ENCODE data around the gene GPR85.

Gene GPR85

DNA sequence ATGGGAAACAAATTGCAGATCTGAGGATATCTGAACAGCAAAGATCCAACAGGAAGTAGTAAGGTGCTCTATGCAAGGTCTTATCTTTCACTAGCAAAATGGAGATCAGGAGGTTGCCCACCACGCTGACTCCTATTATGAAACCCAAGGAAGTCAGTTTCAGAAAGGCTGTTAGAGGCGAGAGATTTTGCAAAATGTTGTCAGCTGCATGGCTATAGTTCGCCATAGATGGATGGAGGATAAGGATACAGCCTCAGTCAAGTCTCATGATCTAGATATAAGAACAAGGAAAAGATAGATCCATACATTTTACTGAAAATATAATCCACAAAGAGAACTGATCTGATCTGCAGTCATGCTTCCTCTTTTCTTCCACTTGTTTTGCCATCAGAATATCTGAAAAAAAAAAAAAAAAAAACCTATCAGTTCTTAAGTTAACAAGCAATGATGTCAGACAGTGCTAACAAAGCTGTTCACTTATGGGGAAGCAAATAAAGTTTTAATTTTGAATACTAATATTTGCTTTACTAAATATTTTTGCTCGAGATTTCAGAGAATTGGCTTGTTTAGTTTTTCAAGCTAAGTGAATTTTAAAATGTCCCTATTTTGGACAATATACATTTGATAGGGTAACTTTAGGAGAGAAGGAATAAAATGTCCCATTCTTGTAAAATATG, 2.0 kb downstream of the GPR85 start:
- TF ChIP-seq, protein P1, sequence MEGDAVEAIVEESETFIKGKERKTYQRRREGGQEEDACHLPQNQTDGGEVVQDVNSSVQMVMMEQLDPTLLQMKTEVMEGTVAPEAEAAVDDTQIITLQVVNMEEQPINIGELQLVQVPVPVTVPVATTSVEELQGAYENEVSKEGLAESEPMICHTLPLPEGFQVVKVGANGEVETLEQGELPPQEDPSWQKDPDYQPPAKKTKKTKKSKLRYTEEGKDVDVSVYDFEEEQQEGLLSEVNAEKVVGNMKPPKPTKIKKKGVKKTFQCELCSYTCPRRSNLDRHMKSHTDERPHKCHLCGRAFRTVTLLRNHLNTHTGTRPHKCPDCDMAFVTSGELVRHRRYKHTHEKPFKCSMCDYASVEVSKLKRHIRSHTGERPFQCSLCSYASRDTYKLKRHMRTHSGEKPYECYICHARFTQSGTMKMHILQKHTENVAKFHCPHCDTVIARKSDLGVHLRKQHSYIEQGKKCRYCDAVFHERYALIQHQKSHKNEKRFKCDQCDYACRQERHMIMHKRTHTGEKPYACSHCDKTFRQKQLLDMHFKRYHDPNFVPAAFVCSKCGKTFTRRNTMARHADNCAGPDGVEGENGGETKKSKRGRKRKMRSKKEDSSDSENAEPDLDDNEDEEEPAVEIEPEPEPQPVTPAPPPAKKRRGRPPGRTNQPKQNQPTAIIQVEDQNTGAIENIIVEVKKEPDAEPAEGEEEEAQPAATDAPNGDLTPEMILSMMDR (IDR thresholded peaks at IDR 0.05; ENCODE audit: poor library complexity, severe bottlenecking): no peak
- Histone ChIP-seq H3K27ac (ENCODE audit: poor library complexity, severe bottlenecking) (no peak overlapping the region), H3K27me3 (ENCODE audit: insufficient read depth, poor library complexity, severe bottlenecking) (peaks cover 7% of the 10 kb centered on the region), H3K4me3 (ENCODE audit: severe bottlenecking) (no peak overlapping the region), H3K36me3 (ENCODE audit: low read depth) (no peaks in the 10 kb centered on the region), H3K9me3 (ENCODE audit: severe bottlenecking) (no peaks in the 10 kb centered on the region), H3K4me1 (ENCODE audit: insufficient read depth, poor library complexity, severe bottlenecking) (peaks cover 7% of the 10 kb centered on the region)
- no peak for DNase-seq (ENCODE audit: low spot score)
- no peak for ATAC-seq (ENCODE audit: low read depth)

- H3K27ac ChIP-seq (ENCODE audit: poor library complexity, severe bottlenecking): no peak overlapping the region
- peaks cover 7% of the 10 kb centered on the region for H3K4me1 ChIP-seq (ENCODE audit: insufficient read depth, poor library complexity, severe bottlenecking)
- no peaks in the 10 kb centered on the region for H3K36me3 ChIP-seq (ENCODE audit: low read depth)
- TF ChIP-seq, protein P1 (IDR thresholded peaks at IDR 0.05; ENCODE audit: poor library complexity, severe bottlenecking): no peak
- no peak for DNase-seq (ENCODE audit: low spot score)
- ATAC-seq (ENCODE audit: low read depth): no peak
- H3K27me3 ChIP-seq (ENCODE audit: insufficient read depth, poor library complexity, severe bottlenecking): peaks cover 7% of the 10 kb centered on the region
- no peaks in the 10 kb centered on the region for H3K9me3 ChIP-seq (ENCODE audit: severe bottlenecking)
- H3K4me3 ChIP-seq (ENCODE audit: severe bottlenecking): no peak overlapping the region
These were observed 2.7 kb downstream of the GPR85 start for GRCh38 chr7:113083816-113084495.

DNA sequence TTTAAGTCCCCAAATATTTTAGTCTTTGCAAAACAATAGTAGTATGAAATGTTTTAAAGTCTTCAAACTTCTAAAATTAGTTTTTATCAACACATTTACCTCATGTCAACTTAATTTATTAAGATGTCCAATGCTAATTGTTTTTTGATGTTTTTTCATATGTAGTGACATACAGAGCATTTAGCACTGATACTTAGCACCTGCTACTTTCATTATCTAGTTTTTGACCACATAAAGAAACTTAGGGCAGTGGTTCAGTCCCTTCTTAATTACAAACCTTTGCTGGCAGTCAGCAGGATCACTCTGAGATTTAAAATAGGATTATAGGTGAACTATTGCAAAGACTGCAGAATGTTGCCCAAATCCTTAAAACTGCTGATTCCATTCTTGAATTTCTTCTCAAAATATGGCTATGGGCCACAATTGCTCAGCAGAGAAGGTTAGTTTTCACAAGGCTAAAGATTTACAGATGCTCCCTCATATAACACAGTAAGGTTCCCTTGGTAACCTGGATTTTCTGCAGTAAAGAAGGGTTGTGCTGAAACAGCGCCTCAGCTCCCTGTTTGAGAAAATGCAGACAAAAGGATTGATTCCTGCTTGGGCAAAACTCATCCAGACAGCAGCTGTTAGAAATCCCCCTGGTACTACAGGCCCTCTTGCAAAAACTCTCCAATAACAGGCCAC, 3.4 kb downstream of the GPR85 start:
- DNase-seq (ENCODE audit: low spot score) (no peak), ATAC-seq (ENCODE audit: low read depth) (no peak)
- Histone ChIP-seq H3K4me3 (ENCODE audit: severe bottlenecking) (no peak overlapping the region), H3K9me3 (ENCODE audit: severe bottlenecking) (no peaks in the 10 kb centered on the region), H3K27ac (ENCODE audit: poor library complexity, severe bottlenecking) (no peak overlapping the region), H3K4me1 (ENCODE audit: insufficient read depth, poor library complexity, severe bottlenecking) (peaks cover 7% of the 10 kb centered on the region), H3K36me3 (ENCODE audit: low read depth) (no peaks in the 10 kb centered on the region), H3K27me3 (ENCODE audit: insufficient read depth, poor library complexity, severe bottlenecking) (peaks cover 7% of the 10 kb centered on the region)
- TF ChIP-seq, protein P1 (IDR thresholded peaks at IDR 0.05; ENCODE audit: poor library complexity, severe bottlenecking): no peak

DNA sequence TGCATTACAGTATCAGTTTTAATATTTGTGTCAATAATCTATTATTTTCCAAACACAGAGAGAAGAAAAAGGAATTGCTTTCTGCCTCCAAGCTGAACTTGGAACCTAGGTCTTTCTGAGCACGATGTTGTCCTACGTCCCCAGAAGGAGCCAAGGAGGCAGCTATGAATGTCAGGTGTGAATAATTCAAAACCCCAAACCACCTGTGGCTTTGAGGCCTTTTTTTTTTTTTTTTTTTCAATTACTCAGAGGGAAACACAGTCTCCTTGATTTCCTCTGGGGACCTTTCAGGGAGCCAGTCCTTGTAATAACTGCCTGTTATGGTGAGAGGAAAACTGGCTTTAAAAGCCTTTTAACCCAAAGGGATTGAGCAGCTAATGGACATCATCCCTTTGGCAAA, 8.3 kb downstream of the GPR85 start:
- TF ChIP-seq, protein P1 (IDR thresholded peaks at IDR 0.05; ENCODE audit: poor library complexity, severe bottlenecking): no peak
- no peak for ATAC-seq (ENCODE audit: low read depth)
- peaks cover 4% of the 10 kb centered on the region for H3K27me3 ChIP-seq (ENCODE audit: insufficient read depth, poor library complexity, severe bottlenecking)

More for the DNA sequence above, 8.3 kb downstream of the GPR85 start:
- no peak for DNase-seq (ENCODE audit: low spot score)
- no peaks in the 10 kb centered on the region for H3K9me3 ChIP-seq (ENCODE audit: severe bottlenecking)
- H3K36me3 ChIP-seq (ENCODE audit: low read depth): no peaks in the 10 kb centered on the region
- H3K4me3 ChIP-seq (ENCODE audit: severe bottlenecking): no peak overlapping the region
- H3K27ac ChIP-seq (ENCODE audit: poor library complexity, severe bottlenecking): no peak overlapping the region
- H3K4me1 ChIP-seq (ENCODE audit: insufficient read depth, poor library complexity, severe bottlenecking): no peaks in the 10 kb centered on the region

Data from RWPE2 (cell line).